AG04449 (cell line): Measurements from ENCODE around the gene UQCRFS1.

Experiments
- CTCF ChIA-PET: fragments of 350-600 bp; formaldehyde crosslinking; extraction: SDS; loops from one replicate; lab custom pipeline; 2021; ENCODE audit warnings: antibody characterized with exemption; lab: Yijun Ruan, JAX
- POLR2A ChIA-PET: fragments of 400-600, 350-600 bp; formaldehyde crosslinking; extraction: SDS; loops from one replicate; lab custom pipeline; 2020; ENCODE audit warnings: antibody characterized with exemption, inconsistent platforms; lab: Yijun Ruan, JAX
- DNase-seq: peaks from one replicate; pipeline ENCODE4 v3.0.0-alpha.2; 2010; ENCODE audit warnings: low read depth, low spot score
- H3K4me3 ChIP-seq: 2 replicates; pipeline ENCODE4 v1.5.1; 2011; ENCODE audit warnings: low read depth, mild to moderate bottlenecking, control low read depth, low read length
- CTCF ChIP-seq: IDR thresholded peaks from one replicate; pipeline ENCODE4 v1.5.1; 2011; ENCODE audit warnings: mild to moderate bottlenecking, moderate library complexity, low read length, control low read depth, inconsistent platforms; ENCODE audit not compliant: insufficient read depth; ENCODE audit errors: missing control alignments

Gene UQCRFS1

GRCh38 chr19:29172302-29172701, 40.6 kb downstream of the UQCRFS1 start:
- no peak overlapping the region for H3K4me3 ChIP-seq
- TF ChIP-seq CTCF = no peak
- DNase-seq = no peak
- POLR2A ChIA-PET = no interaction called here
- CTCF ChIA-PET = no interaction called here

- ChIA-PET CTCF (interaction anchor here (1.2 kb wide), 1 partner anchor 92 kb away, joined by 3 read pairs; no protein-coding TSS in a partner anchor), POLR2A (no interaction called here)
- H3K4me3 ChIP-seq = no peak overlapping the region
- no peak for DNase-seq
- TF ChIP-seq CTCF = no peak
Measured at GRCh38 chr19:29171525-29171924, 41.4 kb downstream of the UQCRFS1 start.

GRCh38 chr19:29170554-29170953, 42.4 kb downstream of the UQCRFS1 start:
- DNase-seq = no peak
- TF ChIP-seq CTCF = no peak
- ChIA-PET POLR2A (no interaction called here), CTCF (interaction anchor here (1.2 kb wide), 1 partner anchor 93 kb away, joined by 3 read pairs; no protein-coding TSS in a partner anchor)
- no peak overlapping the region for H3K4me3 ChIP-seq

GRCh38 chr19:29162694-29163093, 50.3 kb downstream of the UQCRFS1 start:
- DNase-seq = no peak
- H3K4me3 ChIP-seq = no peak overlapping the region
- no peak for TF ChIP-seq CTCF
- ChIA-PET CTCF (no interaction called here), POLR2A (no interaction called here)

- H3K4me3 ChIP-seq = no peak overlapping the region
- no peak for DNase-seq
- CTCF ChIA-PET = no interaction called here
- POLR2A ChIA-PET = no interaction called here
- no peak for TF ChIP-seq CTCF
Measured at GRCh38 chr19:29155683-29156082, 57.3 kb downstream of the UQCRFS1 start.
